SH-SY5Y (cell line): ENCODE data around the gene EXOC2.

Source experiments
- GATA2 ChIP-seq: IDR thresholded peaks from 2 replicates; pipeline ENCODE4 v1.6.1; 2011; ENCODE audit warnings: mild to moderate bottlenecking, low read depth, low read length
- GATA3 ChIP-seq: IDR thresholded peaks from 2 replicates; pipeline ENCODE4 v1.6.1; 2011; ENCODE audit warnings: low read depth, mild to moderate bottlenecking, low read length, moderate library complexity

- TF ChIP-seq GATA2 = no peak
- TF ChIP-seq GATA3 = no peak
These were observed 7.9 kb downstream of the EXOC2 start for GRCh38 chr6:684831-685636.
